Measurements from ENCODE around the gene TRIM44.

GRCh38 chr11:35650006-35650405 lies 12.6 kb upstream of the TRIM44 start:
- TF ChIP-seq CTCF (IDR thresholded peaks at IDR 0.05; ENCODE audit: low read depth, low read length) (no peak), POLR2A (IDR thresholded peaks at IDR 0.05; ENCODE audit: extremely low read depth, insufficient read length) (no peak)
